Measurements from ENCODE around the gene PER3.

DNA sequence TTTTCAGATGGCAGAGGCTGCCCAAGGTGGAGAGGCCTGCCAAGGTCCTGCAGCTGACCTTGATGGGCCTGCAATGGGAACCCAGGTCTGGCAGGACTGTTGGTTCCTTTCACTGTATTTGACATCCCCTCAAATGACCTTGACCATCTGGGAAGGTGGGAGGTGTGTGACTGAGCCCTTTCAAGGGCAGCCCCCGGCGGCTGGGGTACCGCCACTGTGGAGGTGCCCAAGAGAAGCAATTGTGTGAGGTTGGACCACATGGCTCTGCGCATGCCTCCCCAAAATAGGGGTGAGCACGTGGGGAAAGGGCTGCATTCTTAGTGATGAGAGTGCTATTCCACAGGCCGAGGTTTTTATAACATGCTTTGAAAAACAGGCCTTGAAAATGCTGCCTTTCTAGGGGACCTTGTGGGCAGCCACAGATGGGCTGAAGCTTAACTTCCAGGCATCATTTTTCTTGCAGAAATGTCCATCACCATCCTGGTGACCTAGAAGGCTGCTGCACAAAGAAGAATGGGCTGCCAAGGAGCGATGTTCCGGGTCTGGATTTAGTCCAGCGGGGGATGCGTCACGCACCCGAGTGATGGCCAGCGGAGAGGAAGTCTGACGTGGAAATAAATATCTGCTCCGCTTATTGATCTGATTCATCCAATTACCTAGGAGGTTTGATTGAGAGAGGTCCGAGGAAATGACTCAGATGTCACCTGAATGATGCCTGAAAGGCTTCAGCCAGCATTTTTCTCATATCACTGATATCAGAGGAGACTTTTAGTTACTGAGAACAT is 85.2 kb downstream of the PER3 start:
- no peak for TF ChIP-seq EP300 (IDR thresholded peaks at IDR 0.05)
- TF ChIP-seq, protein P1, sequence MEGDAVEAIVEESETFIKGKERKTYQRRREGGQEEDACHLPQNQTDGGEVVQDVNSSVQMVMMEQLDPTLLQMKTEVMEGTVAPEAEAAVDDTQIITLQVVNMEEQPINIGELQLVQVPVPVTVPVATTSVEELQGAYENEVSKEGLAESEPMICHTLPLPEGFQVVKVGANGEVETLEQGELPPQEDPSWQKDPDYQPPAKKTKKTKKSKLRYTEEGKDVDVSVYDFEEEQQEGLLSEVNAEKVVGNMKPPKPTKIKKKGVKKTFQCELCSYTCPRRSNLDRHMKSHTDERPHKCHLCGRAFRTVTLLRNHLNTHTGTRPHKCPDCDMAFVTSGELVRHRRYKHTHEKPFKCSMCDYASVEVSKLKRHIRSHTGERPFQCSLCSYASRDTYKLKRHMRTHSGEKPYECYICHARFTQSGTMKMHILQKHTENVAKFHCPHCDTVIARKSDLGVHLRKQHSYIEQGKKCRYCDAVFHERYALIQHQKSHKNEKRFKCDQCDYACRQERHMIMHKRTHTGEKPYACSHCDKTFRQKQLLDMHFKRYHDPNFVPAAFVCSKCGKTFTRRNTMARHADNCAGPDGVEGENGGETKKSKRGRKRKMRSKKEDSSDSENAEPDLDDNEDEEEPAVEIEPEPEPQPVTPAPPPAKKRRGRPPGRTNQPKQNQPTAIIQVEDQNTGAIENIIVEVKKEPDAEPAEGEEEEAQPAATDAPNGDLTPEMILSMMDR (IDR thresholded peaks at IDR 0.05), result no peak
- no peak for TF ChIP-seq POLR2AphosphoS5 (IDR thresholded peaks at IDR 0.05)
- no peak for TF ChIP-seq POLR2A (IDR thresholded peaks at IDR 0.05)
